ENCODE data around the gene TCL1A. TPM values are rescaled to one million over a fixed set of nuclear protein-coding genes. Genes with fewer than 3 reads are reported as not detected.
"Not testable (repeated sequence)": the region's sequence is repeated elsewhere in the genome, so short reads cannot be mapped to it uniquely, and the experiment has no call there.

The TCL1A gene
- total RNA-seq, 2 experiments from 2014 or later, result not detected

DNA sequence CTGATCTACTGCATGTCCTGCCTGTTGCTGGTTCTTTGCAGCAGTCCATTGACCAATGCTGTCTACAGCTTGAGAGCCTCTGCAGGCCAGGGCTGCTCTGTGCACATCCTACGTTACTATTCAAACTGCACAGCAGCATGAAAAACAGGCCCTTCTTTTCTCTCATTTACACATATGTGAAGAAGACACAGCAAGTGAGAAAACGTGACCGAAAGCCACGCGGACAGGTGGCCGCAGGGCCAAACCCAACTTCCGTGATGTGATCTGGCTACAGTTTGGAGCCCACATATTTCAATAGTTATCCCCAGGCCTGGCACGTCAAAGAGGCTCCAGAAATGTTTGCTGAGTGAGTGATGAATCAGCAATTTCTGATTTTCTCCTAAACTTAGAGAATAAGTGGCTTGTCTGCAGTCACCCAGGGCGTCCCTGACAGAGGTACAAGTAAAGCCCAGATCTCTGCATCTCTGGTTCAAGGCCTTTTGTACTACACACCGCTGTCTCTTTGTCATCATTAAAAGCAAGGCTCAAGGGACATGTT lies 45.6 kb downstream of the TCL1A start:
- Histone ChIP-seq H3K4me1 (ENCODE audit: insufficient read depth, low read length) (no peaks in the 10 kb centered on the region), H3K27me3 (ENCODE audit: control insufficient read depth in 1 of 2, insufficient read depth in 2 of 2, low read length in 2 of 2) (peaks cover 0 to 6% of the 10 kb centered on the region in 2 experiments), H3K9me3 (ENCODE audit: control insufficient read depth in 1 of 2, insufficient read depth in 1 of 2, low read length in 2 of 2) (no peaks in the 10 kb centered on the region), H3K27ac (ENCODE audit: low read depth in 1 of 2, low read length in 2 of 2) (no peak overlapping the region), H3K36me3 (ENCODE audit: insufficient read depth, low read length) (no peaks in the 10 kb centered on the region), H3K4me3 (ENCODE audit: low read length) (no peak overlapping the region)
- POLR2A ChIA-PET, result no interaction called here
- Mint-ChIP-seq H3K4me1 (ENCODE audit: low read depth) (no peaks in the 10 kb centered on the region), H3K9me3 (no peaks in the 10 kb centered on the region), H3K36me3 (ENCODE audit: low read depth) (no peaks in the 10 kb centered on the region), H3K27ac (no peak overlapping the region), H3K4me3 (no peak overlapping the region), H3K27me3 (peaks cover 28% of the 10 kb centered on the region)
- CTCF ChIA-PET, result no interaction called here
- no peak for ATAC-seq (ENCODE audit: poor library complexity)
- TF ChIP-seq, protein P1, sequence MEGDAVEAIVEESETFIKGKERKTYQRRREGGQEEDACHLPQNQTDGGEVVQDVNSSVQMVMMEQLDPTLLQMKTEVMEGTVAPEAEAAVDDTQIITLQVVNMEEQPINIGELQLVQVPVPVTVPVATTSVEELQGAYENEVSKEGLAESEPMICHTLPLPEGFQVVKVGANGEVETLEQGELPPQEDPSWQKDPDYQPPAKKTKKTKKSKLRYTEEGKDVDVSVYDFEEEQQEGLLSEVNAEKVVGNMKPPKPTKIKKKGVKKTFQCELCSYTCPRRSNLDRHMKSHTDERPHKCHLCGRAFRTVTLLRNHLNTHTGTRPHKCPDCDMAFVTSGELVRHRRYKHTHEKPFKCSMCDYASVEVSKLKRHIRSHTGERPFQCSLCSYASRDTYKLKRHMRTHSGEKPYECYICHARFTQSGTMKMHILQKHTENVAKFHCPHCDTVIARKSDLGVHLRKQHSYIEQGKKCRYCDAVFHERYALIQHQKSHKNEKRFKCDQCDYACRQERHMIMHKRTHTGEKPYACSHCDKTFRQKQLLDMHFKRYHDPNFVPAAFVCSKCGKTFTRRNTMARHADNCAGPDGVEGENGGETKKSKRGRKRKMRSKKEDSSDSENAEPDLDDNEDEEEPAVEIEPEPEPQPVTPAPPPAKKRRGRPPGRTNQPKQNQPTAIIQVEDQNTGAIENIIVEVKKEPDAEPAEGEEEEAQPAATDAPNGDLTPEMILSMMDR (IDR thresholded peaks at IDR 0.05), result no peak
- intact Hi-C loops (cut with DNase I, micrococcal nuclease), result no loop called here
- DNase-seq, result no peak

DNA sequence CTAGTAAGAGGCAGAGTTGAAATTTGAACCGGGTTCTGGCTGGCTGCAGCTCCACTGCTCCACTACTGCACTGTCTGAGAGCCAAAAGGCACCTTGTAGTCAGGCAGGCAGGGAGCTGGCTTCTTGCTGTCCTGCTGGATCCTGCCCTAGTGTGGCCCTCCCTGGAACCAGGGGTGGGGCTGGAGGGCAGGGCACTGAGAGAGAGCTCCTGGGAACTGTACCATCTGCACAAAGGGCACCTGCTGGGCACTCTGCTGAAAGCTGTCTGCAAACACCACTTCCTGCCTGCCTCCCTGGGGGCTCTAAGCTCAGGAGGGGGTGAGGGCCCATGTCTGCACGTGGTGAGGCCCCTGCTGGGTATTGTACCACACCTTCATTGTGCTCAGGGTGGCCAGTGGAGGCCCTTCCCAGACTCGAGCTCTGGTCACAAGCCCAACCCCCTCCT lies 46.7 kb downstream of the TCL1A start:
- H3K27ac Mint-ChIP-seq, result no peak overlapping the region
- Histone ChIP-seq H3K27ac (ENCODE audit: low read depth in 1 of 2, low read length in 2 of 2) (no peak overlapping the region), H3K27me3 (ENCODE audit: control insufficient read depth in 1 of 2, insufficient read depth in 2 of 2, low read length in 2 of 2) (peaks cover 0 to 6% of the 10 kb centered on the region in 2 experiments), H3K4me1 (ENCODE audit: insufficient read depth, low read length) (no peaks in the 10 kb centered on the region), H3K4me3 (ENCODE audit: low read length) (no peak overlapping the region), H3K36me3 (ENCODE audit: insufficient read depth, low read length) (no peaks in the 10 kb centered on the region), H3K9me3 (ENCODE audit: control insufficient read depth in 1 of 2, insufficient read depth in 1 of 2, low read length in 2 of 2) (no peaks in the 10 kb centered on the region)
- no peaks in the 10 kb centered on the region for H3K9me3 Mint-ChIP-seq
- H3K36me3 Mint-ChIP-seq (ENCODE audit: low read depth), result no peaks in the 10 kb centered on the region
- intact Hi-C loops (cut with DNase I, micrococcal nuclease), result no loop called here
- H3K4me3 Mint-ChIP-seq, result no peak overlapping the region
- ATAC-seq (ENCODE audit: poor library complexity), result no peak
- CTCF ChIA-PET, result no interaction called here
- H3K27me3 Mint-ChIP-seq, result peaks cover 21% of the 10 kb centered on the region
- TF ChIP-seq, protein P1 (IDR thresholded peaks at IDR 0.05), result no peak
- no peaks in the 10 kb centered on the region for H3K4me1 Mint-ChIP-seq (ENCODE audit: low read depth)
- no peak for DNase-seq
- POLR2A ChIA-PET, result no interaction called here

DNA sequence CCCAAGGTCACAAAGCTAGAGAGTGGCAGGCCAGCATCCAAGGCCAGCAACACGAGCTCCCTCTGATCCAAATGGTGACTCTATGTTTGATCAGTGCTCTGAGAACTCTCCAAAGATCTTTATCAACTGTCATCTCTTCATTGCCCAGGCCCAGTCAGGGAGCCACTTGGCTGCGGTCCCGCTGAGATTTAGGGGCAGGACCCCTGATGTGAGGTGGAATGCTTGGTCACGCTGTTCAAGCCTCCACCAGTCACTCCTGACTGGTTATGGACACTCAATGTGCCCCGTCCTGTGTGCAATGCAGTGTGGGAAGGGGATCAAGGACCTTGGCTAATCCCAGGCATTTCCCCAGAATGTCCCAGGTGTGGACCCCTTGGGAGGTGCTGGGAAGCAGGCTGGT lies 47.5 kb downstream of the TCL1A start:
- Mint-ChIP-seq H3K4me1 (ENCODE audit: low read depth) (no peaks in the 10 kb centered on the region), H3K27me3 (peaks cover 26% of the 10 kb centered on the region), H3K4me3 (no peak overlapping the region), H3K27ac (no peak overlapping the region), H3K36me3 (ENCODE audit: low read depth) (no peaks in the 10 kb centered on the region), H3K9me3 (no peaks in the 10 kb centered on the region)
- Histone ChIP-seq H3K27ac (ENCODE audit: low read depth in 1 of 2, low read length in 2 of 2) (no peak overlapping the region), H3K4me3 (ENCODE audit: low read length) (no peak overlapping the region), H3K27me3 (ENCODE audit: control insufficient read depth in 1 of 2, insufficient read depth in 2 of 2, low read length in 2 of 2) (peaks cover 0 to 6% of the 10 kb centered on the region in 2 experiments), H3K9me3 (ENCODE audit: control insufficient read depth in 1 of 2, insufficient read depth in 1 of 2, low read length in 2 of 2) (no peaks in the 10 kb centered on the region), H3K4me1 (ENCODE audit: insufficient read depth, low read length) (no peaks in the 10 kb centered on the region), H3K36me3 (ENCODE audit: insufficient read depth, low read length) (no peaks in the 10 kb centered on the region)
- ChIA-PET CTCF (no interaction called here), POLR2A (no interaction called here)
- intact Hi-C loops (cut with DNase I, micrococcal nuclease), result no loop called here
- no peak for DNase-seq
- ATAC-seq (ENCODE audit: poor library complexity), result no peak
- TF ChIP-seq, protein P1 (IDR thresholded peaks at IDR 0.05), result no peak

DNA sequence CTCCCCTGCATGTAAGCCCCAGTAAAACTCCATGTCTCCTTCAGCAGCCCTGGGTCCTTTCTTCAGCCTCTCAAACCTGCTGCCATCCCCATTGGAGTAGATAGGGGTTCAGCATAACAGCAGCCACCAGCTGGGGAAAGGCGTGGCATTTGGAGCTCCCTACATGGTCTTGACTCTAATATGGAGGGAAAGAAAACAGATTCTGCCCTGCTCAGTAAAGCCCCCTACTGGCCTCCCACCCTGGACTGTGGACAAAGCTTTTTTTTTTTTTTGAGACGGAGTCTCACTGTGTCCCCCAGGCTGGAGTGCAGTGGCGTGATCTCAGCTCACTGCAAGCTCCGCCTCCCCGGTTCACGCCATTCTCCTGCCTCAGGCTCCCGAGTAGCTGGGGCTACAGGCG lies 48.4 kb downstream of the TCL1A start:
- H3K4me3 ChIP-seq (ENCODE audit: low read length); H3K27ac ChIP-seq (ENCODE audit: low read depth in 1 of 2, low read length in 2 of 2); POLR2A ChIA-PET; H3K4me1 Mint-ChIP-seq (ENCODE audit: low read depth); H3K4me1 ChIP-seq (ENCODE audit: insufficient read depth, low read length); CTCF ChIA-PET; H3K9me3 ChIP-seq (ENCODE audit: control insufficient read depth in 1 of 2, insufficient read depth in 1 of 2, low read length in 2 of 2); ATAC-seq (ENCODE audit: poor library complexity); DNase-seq; H3K27me3 ChIP-seq (ENCODE audit: control insufficient read depth in 1 of 2, insufficient read depth in 2 of 2, low read length in 2 of 2); intact Hi-C loops (cut with DNase I, micrococcal nuclease); H3K4me3 Mint-ChIP-seq; H3K27ac Mint-ChIP-seq; H3K36me3 Mint-ChIP-seq (ENCODE audit: low read depth); H3K36me3 ChIP-seq (ENCODE audit: insufficient read depth, low read length); H3K9me3 Mint-ChIP-seq: not testable (repeated sequence)
- peaks cover 26% of the 10 kb centered on the region for H3K27me3 Mint-ChIP-seq

Data from CD4-positive, alpha-beta T cell (primary cell).